Keratinocyte (primary cell): ENCODE results near the gene TOP1.

Source experiments
- EZH2 ChIP-seq: IDR thresholded peaks from one replicate; pipeline ENCODE4 v1.6.1; 2012; ENCODE audit warnings: inconsistent platforms, mild to moderate bottlenecking, low read length, moderate library complexity
- TF ChIP-seq, protein P1 (sequence below), 3 experiments: IDR thresholded peaks in 1 of 3; conservative IDR thresholded peaks in 1 of 3; optimal IDR thresholded peaks in 1 of 3; 2 replicates in 2 of 3; 3 replicates in 1 of 3; pipeline versions ENCODE3 to v1.5.1; 2011; ENCODE audit warnings: low read length in 3 of 3, mild to moderate bottlenecking in 3 of 3, moderate library complexity in 2 of 3, control low read depth in 1 of 3, inconsistent platforms in 1 of 3; ENCODE audit not compliant: insufficient read depth in 2 of 3; ENCODE audit errors: extremely low read depth in 1 of 3

DNA sequence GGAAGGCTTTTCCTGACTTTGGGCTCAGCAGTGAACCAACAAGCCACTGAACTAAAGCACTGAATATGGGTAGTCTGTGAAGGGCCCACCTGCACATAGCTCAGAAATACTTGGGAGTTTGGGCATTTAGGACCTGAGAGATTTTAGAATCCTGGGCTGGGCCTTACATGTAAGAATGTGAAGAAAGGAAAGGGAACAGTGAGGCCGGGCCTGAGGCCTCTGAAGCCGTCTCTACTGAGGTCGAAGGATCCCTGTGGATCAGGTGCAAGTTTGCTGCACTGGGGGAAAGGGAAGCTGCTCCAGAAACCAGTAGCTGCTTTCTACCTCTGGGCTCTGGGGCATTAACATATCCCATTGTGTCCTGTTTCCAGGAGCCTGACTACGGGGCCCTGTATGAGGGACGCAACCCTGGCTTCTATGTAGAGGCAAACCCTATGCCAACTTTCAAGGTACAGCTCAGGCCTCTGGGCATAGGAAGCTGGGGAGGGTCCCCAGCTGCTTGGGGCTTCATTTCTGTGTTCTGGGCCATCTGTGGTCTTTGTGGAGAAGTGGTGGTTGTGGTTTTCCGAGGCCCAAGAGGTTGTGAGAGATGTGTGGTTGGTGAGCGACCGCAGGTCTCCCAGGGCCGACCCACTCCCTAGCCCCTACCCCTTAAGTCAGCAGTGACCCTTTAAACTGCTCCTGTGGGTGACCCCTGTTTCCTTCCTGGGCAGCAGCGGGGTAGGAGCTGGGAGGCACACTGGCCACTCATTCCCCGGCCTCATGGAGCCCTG is 139.0 kb downstream of the TOP1 start:
- TF ChIP-seq, protein P1, sequence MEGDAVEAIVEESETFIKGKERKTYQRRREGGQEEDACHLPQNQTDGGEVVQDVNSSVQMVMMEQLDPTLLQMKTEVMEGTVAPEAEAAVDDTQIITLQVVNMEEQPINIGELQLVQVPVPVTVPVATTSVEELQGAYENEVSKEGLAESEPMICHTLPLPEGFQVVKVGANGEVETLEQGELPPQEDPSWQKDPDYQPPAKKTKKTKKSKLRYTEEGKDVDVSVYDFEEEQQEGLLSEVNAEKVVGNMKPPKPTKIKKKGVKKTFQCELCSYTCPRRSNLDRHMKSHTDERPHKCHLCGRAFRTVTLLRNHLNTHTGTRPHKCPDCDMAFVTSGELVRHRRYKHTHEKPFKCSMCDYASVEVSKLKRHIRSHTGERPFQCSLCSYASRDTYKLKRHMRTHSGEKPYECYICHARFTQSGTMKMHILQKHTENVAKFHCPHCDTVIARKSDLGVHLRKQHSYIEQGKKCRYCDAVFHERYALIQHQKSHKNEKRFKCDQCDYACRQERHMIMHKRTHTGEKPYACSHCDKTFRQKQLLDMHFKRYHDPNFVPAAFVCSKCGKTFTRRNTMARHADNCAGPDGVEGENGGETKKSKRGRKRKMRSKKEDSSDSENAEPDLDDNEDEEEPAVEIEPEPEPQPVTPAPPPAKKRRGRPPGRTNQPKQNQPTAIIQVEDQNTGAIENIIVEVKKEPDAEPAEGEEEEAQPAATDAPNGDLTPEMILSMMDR (optimal IDR thresholded peaks at IDR 0.05 in 1 of 3, IDR thresholded peaks at IDR 0.05 in 1 of 3, conservative IDR thresholded peaks at IDR 0.05 in 1 of 3; ENCODE audit: extremely low read depth in 1 of 3, insufficient read depth in 2 of 3, low read length in 3 of 3), result no peak
- TF ChIP-seq EZH2, result no peak
